Cardiac fibroblast (primary cell): ENCODE data around the gene NT5C1A.

Source experiments
- DNase-seq, 2 donors: peaks; one replicate each; pipeline versions ENCODE4 v3.0.0 to v3.0.0-alpha.2; 2010; ENCODE audit warnings: low read depth in 2 of 2
- H3K4me3 ChIP-seq, 2 donors: replicated peaks in 1 of 2; 1 replicate in 1 of 2; 2 replicates in 1 of 2; pipeline ENCODE4 v1.5.1; 2011; ENCODE audit warnings: low read depth in 2 of 2, low read length in 2 of 2, mild to moderate bottlenecking in 2 of 2, moderate library complexity in 1 of 2
- TF ChIP-seq, protein P1 (sequence below): IDR thresholded peaks from one replicate; pipeline ENCODE4 v1.5.1; 2011; ENCODE audit warnings: low read depth, mild to moderate bottlenecking, low read length, inconsistent platforms

Gene NT5C1A

DNA sequence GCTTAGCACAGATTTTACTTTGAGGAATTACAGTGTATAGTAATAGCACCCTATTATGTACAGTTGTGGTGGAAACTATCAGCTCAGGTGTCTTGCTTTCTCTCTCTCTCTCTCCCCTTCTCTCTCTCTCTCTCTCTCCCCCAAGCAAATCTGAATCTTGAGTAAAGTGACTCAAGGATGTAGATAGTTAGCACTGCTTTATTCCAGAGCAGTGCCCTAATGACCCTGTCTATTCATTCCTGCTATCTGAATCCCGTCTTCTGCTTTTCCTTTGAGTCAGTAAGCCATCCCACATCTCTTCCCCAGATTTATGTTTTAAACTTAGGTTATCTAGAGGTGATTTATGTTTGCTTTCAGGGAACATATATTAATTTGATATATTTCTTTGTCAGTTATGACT is 24.5 kb upstream of the NT5C1A start:
- no peak for DNase-seq
- TF ChIP-seq, protein P1, sequence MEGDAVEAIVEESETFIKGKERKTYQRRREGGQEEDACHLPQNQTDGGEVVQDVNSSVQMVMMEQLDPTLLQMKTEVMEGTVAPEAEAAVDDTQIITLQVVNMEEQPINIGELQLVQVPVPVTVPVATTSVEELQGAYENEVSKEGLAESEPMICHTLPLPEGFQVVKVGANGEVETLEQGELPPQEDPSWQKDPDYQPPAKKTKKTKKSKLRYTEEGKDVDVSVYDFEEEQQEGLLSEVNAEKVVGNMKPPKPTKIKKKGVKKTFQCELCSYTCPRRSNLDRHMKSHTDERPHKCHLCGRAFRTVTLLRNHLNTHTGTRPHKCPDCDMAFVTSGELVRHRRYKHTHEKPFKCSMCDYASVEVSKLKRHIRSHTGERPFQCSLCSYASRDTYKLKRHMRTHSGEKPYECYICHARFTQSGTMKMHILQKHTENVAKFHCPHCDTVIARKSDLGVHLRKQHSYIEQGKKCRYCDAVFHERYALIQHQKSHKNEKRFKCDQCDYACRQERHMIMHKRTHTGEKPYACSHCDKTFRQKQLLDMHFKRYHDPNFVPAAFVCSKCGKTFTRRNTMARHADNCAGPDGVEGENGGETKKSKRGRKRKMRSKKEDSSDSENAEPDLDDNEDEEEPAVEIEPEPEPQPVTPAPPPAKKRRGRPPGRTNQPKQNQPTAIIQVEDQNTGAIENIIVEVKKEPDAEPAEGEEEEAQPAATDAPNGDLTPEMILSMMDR, result no peak
- H3K4me3 ChIP-seq, result no peak overlapping the region

DNA sequence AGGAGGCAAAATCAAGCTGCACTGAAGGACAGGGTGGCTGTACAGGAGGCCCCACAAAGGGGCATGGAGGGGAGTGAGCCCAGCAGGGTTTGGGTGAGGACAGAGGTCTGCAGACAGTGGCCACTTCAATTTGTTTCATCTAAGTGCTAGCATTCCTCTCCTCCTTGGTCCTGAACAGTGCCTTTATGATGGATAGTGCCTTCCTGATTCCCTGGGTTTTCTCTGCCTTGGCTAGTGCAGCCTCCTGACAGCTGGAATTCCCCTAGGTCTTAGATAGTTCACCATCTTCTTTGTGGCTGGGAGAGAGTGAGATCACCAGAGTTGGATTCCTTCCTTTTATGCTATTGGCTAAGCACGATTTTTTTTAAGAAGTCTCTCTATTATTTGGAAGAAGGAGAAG is 23.1 kb upstream of the NT5C1A start:
- DNase-seq, result peak in 1 of 2 donors; percentile 14
- TF ChIP-seq, protein P1, result no peak
- no peak overlapping the region for H3K4me3 ChIP-seq

DNA sequence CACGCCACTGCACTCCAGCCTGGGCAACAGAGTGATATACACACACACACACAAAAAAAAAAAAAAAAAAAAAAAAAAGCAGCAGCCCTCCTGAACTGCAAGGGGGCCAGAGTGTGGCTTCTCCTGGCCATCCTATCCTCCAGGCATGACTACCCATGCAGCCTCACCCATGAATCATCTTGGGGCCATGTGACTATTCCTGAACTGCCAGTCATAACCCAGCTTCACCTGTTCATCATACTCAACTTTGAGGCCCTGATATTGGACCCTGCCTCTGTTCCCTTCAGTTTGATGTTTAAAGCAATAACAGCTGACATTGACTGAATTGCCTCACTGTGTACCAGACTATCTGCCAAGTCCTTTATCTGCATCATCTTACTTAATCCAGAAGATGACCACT is 22.1 kb upstream of the NT5C1A start:
- no peak for DNase-seq
- TF ChIP-seq, protein P1, result no peak
- H3K4me3 ChIP-seq, result no peak overlapping the region

DNA sequence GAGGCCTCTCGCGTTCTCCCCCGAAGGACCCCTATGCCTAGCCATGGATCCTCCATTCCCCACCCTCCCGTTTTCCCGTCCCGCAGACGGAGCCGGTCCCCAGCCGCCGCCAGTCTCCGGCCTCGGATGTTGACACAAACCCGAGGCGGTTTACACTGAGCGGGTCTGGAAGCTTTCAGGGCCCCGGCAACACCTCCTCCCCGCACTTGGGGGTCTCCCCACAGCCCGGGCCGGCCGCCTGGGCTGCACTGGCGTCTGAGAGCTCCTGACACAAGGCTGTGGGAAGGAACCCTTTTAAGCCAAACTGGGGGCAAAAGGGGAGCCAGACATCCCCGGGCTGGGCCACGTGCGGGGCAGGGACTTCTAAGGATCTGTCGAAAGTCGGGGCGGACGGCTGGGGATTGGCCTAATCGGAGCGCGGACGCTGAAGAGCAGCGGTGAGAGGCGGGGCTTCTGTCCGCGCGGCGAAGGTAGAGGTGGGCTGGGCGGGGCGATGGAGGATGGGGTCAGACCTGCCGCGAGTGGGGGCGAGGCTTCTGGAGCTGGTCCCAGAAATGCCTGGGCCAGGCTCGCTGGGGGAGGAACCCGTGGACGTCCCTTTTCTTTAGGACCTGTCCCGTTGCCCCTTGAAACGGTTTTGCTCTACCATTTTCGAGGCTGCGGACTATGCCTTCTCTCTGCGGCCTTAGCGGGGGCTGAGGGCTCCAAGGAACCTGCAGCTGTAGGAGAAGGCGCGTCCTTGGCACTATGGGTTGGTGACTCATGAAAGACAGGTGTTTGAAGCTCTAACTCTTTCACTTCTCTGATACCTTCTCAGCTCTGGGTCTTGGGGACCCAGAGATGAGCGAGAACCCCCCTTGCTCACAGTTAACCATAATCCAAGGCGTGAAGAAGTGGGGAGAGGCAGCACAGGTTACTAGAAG is 20.5 kb upstream of the NT5C1A start:
- H3K4me3 ChIP-seq, result no peak overlapping the region
- no peak for DNase-seq
- TF ChIP-seq, protein P1, result no peak

DNA sequence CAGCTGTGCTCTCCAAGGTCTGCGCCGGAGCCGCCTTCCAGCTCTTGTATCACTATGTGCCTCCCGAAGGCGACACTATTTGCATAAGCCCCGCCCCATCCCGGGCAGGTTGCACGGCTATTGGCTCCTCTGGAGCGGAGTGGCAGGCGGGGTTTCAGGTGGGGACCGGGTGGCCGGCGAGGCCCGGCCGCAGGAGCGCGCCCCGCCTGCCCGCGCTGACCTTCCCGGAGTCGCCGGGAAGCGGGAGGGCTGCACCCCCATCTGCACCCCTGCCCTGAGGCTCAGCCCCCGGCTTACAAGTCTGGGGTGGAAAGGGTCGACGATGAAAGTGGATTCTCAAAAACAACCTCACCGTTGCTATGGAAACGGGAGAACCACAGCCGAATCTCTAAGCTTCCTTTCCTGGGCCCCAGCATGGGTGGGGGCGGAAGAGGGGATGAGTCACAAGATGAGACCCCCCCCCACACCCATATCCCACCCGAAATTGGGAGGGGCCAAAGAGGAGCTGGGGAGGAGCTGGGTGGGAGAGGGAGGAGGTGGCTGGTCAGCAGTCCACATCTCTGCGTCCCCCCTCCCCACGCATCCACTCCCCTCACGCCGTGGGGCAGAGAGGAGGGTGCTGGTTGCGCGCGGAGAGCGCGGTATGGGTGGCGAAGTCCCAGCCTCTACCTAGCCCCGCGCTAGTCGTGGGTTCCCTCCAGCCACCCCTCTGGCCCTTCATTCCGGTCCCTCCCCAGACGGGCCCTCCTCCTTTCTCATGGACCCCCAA is 19.7 kb upstream of the NT5C1A start, which contains the start of gene HPCAL4:
HPCAL4 (minus strand) TSS at position 51 of the 769 bp plus-strand sequence. CDS start 6,830 bp downstream, outside the sequence.
- TF ChIP-seq, protein P1, result no peak
- H3K4me3 ChIP-seq, result peak within 1 kb of the TSS; percentile 18 to 27
- DNase-seq, result peak; percentile 66 to 76

DNA sequence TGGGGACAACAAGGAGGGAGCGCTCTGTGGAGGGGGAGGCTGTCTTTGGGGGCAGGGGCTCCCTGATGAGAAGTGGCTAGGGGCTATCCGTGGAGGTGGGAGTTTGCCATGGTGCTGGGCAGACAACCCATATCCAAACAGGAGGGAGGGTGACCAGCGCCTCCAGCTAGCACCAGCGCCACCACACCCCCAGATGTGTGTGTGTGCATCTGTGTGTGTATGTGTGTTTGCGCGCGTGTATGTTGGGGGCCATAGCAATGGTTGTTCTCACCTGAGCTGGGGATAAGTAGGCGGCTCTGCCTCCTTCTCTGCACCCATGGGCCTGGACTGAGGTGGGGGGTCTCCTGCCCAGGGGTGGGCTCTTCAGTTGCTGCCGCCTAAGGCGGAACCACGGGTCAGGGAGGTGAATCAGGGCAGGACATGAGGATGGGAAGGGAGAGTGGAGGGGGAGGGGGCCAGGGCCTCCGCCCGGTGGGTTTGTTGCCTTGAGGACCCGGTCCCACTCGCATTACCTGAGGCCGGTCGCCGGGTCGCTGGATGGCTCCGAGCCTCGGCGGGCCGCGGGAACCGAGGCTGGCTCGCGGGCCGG is 19.0 kb upstream of the NT5C1A start:
- no peak overlapping the region for H3K4me3 ChIP-seq
- TF ChIP-seq, protein P1, result no peak
- DNase-seq, result no peak
